Activated CD4-positive, CD25-positive, alpha-beta regulatory T cell treated with anti-CD3 and anti-CD28 coated beads, Interleukin-2, amount 50 U/mL, for 24 hours (primary cell): ENCODE data around the gene DGCR8.

Experiments used
- ATAC-seq, 2 donors: fragments of 150-1000 bp; cut with Tn5 transposase; one replicate each; pipeline ENCODE4 v1.10.0; 2021; ENCODE audit warnings: mild to moderate bottlenecking in 1 of 2, moderate library complexity in 1 of 2

Gene DGCR8

DNA sequence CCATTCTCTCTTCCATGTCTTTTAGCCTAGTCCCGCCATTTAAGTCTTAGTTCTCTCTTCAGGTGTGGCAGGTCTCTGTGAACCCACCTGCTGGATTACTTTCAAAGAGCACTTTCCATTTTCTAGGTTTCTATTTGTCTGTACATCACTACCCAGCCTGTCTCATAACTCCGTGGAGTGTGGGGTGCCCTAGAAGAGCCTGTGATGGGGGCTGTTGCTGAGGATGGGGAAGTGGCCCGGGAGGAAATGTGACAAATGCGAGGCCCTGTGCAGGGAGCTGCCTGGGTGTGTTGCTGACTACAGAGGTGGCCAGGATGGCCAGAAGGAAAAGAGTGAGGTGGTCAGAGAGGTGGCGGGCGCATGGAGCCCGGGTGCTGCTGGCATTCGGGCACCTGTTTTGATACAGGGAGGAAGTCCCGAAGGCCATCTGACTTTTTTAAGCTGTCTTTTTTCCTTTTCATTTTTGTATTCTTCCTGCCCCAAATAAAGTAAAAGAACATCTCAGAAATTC, 10.7 kb downstream of the DGCR8 start:
- peak; percentile 39 to 54 for ATAC-seq

DNA sequence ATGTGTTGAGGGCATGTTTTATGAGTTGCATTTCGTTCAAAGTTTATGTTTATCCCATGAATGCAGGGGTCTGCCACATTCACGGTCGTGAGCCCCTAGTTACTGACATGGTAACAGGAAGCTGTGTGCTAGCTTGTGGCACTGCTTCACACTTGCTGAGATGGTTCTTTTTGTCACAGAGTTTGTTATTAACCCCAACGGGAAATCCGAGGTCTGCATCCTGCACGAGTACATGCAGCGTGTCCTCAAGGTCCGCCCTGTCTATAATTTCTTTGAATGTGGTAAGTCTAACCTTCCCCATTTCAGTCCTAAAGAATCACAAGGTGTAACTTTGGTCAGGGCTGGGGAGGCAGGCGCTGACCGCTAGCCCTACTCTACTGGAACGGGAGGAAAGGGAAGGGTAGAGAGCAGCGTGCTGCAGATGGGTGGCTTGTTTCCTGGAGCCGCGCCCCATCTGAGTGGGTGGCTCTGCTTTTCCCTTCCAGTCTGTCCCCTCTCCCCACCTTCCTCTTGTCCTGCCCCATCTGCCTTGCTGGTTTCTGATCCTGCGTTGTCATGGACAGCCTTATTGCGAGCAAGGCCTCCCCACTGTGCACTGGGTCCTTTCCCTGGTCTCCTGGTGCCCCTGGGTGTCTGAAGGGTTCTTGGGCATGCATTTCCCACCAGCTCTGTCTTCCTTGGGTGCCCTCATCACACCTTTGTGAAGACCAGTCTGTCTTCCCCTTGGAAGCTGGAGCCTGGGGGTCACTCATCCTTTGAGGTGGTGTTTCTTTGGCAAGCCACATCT, 11.8 kb downstream of the DGCR8 start:
- no peak for ATAC-seq

DNA sequence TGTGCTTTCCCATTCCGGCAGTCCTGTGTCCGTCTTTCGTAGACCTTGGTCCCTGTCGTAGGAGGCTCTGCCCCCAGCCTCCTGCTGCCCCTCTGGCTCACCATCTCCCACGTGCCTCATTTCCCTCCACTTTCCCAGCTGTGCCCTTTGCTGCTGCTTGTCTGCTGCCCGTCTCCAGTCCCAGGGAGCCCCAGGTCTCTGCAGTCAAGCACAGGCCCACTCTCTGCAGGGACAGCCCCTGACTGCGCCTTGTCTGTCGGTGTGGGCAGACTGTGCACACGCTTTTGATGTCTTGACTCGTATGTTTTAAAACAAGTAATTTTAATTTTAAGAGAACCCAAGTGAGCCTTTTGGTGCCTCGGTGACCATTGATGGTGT, 12.4 kb downstream of the DGCR8 start:
- ATAC-seq: peak in 1 of 2 donors; percentile 34

DNA sequence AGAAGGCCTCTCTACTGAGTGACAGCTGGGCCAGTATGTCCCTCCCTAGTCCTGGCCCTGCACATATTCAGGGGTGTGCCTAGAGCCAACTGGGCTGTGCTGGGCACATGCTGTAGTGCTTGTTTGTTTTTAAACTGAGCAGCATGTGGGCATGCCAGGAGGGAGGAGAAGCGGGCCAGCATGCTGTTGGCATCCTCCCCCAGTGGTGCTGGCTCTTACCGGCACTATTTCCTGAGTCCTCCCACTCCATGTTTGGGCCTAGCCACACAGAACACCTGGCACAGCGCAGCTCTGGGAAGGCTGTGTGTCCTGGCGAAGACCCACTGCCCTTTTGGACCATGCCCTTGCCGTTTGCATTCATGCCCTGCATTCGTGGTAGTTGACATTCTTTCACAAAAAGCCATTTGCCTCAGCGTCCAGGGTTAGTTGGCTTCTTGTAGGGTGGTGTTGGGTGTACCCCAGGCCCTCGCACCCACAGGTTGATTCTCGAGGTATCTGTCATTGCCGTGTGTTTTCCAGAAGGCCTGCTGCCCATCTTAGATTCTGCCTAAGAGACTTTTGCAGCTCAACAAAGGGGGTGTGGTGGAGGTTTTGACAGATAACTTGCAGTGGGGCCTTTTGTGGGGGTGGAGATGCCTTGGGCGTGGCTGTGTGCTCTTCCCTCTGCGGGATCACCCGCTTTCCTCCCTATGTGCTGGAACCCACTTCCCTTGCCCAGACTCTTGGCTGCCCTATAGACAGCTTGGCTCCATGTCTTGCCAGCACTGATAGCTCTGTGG, 13.6 kb downstream of the DGCR8 start:
- no peak for ATAC-seq

DNA sequence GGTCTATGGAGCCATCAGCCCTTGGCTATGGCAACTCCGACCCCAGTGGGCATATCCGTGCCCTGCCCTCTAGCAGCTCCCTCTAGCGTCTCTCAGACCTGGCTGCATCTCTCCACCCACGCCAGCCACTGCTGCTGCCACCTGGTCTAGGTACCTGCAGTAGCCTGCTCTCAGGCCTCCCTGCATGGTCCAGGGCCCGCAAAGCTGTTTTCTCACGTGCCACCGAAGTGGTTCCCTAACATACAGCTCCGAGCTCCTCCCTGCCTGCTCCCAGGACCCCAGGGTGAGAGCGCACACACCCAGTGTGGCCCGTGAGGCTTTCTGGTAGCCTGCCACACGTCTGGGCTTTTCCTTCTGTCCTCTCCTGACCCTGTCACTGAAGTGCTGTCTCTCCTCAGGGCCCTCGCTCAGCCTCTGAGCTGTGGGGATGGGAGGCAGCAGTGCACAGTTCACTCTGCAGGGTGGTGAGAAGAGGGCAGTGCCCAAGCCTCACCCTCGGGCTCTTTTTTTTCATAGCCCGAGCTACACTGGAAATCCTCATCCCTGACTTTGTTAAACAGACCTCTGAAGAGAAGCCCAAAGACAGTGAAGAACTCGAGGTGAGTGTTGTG, 14.3 kb downstream of the DGCR8 start:
- no peak for ATAC-seq

DNA sequence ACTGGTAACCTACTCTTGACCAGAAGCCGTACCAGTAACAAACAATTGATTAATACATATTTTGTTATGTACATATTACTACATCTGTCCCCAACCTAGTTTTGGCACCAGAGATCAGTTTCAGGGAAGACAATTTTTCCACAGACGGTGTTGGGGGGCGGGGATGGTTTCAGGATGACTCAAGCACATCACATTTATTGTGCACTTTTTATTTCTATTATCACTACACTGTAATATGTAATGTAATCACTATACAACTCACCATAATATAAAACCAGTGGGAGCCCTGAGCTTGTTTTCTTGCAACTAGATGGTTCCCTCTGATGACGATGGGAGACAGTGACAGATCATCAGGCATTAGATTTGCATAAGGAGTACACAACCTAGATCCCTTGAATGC, 15.5 kb downstream of the DGCR8 start:
- peak; percentile 60 to 70 for ATAC-seq

DNA sequence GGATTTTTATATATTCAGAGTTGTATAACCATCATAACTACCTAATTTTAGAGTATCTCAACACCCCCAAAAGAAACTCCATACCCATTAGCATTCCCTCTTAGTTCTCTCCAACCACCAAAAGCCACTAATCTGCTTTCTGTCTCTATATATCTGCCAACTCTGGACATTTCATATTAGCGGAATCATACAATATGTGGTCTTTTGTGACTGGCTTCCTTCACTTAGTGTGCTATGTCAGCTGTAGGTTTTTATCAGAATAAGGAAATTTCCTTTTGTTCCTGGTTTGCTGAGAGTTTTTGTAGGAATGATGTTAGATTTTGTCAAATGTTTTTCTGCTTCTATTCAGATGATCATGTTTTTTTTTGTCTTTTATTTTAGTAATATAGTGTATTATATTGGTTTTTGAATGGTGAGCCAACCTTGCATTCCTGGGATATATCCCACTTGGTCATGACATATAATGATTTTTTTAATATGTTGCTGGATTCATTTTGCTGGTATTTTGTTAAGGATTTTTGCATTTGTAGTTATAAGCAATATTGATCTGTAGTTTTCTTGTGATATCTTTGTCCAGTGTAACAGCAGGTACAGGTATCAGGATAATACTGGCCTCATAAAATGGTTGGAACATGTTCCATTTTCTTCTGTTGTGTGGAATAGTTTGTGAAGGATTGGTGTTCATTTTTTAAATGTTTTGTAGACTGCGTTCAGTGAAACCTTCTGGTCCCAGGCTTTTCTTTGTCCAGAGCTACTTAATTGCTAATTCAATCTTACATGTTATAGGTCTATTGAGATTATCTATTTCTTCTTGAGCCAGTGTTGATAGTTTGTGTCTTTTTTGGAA, 16.8 kb downstream of the DGCR8 start:
- no peak for ATAC-seq

DNA sequence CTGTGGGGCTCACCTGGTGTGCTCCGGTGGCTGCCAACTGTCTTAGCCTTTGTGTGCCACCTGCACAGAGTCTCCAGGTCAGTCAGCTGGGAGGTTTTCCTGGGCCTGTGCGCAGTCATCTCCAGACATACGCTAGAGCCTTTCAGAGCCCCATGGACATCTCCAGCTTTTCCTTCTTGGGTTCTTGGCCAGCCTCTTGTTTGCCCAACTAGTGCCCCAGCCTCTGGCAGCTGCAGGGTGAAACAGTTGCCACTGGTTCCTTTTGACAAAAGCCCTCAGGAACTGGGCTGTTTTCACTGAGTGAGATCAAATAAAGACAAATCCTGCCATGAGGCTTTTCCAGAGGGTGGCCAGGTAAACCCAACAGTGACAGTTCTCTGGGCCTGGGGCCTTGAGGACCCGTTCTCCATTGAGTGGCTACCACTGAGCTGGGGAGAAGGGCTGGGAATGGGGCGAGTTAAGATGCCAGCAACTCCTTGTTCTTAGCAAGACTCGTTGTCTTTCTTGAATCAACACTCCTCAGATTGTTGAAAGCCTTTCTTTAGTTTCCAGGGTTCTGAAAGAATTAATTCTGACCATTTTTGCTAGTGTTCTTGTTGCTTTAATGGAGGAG, 19.2 kb downstream of the DGCR8 start:
- no peak for ATAC-seq

DNA sequence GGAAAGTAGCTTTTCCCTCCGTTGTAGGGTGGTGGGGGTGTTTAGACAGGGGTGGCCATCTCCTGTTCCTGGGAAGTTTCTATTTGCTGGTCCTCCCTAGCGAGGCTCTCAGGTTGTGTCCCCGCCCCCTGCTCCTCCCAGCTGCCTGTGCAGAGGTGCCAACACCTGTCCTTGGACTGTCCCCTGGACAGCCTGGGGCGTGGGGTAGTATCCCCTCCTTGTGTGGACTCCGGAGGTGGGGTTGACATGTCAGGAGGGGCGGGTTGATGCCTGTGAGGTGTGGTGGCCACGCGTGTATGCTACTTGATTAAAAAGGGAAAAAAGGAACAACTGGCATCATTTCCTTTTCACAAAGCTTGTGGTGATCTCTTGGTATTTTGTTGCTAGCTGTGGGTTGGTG, 21.6 kb downstream of the DGCR8 start:
- no peak for ATAC-seq

DNA sequence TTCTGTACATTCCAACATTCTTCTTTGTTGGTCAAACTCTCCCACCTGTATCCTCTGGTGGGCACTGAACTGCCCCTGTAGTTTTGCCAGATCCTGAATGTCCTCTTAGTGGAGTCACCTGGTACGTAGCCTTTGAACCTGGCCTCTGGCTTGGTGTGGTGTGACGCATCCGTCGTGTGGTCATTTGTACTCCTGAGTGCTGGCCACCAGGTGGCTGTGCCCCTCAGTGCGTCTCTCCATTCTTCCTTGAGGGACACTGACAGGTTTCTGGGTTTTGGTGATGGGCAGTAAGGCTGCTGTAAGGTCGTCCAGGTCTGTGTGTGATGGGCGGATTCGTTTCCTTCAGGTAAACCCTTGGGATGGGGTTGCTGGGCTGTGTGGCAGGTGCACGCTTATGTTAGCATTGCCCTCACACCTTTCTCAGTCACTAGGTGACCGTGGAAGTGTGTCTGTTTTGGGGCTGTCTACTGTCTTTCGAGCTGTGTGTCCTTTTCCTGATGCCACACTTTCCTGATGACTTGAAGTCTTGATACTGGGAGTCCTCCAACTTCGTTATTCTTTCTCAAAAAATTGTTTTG, 22.3 kb downstream of the DGCR8 start:
- no peak for ATAC-seq

DNA sequence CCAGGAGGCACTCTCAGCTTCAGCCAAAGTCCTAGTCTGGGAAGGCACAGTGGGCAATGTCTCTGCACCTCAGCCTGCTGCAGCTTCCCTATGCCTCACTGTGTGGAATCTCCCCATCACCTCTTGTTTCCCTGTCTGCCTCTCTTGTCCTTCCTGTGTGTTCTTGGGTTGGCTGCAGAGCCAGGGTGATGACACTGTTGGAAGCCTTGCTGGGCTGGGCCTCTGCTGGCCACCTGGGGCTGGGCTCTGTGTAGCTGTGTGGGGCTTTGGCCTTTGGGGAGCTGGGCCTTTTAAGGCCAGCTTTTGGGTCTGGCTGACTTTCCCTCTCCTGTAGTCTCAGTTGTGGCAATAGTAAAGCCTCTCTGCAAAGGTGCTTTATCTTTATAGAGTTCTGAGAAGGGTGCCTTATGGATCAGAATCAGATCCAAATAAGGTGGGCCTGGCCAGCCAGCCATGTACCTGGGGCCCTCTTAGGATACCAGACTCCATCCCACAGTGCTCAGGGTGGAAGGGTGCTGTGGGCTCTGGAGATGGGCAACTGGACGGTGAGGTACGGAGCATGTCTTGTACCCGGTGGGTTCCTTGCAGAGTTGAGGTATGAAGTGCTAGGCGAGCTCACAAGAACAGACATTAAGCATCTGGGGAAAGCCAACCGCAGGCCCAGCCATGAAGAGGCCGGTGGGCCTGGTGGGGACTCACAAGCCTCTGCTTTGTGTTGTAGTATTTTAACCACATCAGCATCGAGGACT, 25.6 kb downstream of the DGCR8 start:
- no peak for ATAC-seq

DNA sequence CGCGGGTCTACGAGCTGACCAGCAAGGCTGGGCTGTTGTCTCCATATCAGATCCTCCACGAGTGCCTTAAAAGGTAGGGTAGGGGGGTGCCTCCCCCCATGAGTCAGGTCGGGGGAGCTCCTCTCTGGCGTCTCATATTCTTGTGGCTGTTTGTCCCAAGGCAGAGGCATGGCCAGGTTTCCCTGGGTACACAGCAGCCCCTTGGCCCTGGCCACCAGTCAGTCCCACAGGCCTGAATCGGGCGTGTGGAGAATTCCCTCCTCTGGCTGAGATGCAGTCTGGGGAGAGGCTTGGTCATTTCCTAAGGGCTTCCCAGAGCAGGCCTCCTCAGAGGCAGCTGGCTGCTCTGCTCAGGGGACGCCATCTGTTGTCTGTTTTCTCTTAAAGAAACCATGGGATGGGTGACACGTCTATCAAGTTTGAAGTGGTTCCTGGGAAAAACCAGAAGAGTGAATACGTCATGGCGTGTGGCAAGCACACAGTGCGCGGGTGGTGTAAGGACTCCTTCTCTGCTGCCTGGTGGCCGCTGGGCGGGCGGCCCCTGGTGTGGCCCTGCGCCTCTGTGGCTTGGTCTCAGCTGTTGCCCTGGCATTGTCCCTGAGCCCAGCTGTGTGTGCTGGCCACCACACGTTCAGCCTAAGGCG, 26.3 kb downstream of the DGCR8 start:
- ATAC-seq: no peak

DNA sequence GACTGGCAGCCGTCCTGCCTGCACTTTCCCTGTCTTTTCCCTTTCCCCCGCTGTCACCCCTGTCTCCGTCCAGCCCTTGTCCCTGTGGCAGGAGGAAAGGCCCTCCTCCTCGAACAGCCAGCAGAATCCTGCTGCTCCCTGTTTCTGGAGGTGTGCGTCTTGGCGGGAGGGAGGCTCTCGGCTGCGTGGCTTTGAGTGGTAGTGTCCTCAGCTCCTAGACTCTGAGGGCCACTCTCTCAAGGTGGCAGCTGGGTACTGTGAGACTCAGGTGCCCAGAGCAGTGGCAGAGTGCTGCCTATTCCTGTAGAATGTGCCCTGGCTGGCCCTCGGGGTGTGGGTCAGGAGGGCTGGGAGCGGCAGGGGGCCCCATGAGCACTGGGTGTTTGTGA, 26.8 kb downstream of the DGCR8 start:
- ATAC-seq: no peak

DNA sequence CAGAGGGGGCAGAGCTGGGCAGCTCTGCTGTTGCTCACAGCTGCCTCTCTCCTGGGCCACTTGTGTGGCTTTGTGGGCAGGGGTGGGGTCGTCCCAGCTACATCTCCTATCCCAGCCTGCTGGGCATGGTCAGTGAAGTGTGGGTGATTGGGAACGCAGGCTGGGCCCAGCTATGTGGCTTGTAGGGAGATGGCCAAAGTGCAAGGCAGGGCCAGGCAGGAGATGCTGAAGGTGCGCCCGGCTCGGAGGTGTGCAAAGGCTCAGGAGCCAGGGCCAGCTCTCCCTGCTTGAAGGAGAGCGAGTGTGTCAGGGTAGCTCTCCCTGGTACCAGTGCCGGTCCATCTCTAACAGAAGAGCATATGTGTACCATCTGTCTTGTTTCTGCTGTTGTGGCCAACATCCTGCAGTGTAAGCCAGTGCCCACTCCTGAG, 27.4 kb downstream of the DGCR8 start:
- no peak for ATAC-seq

DNA sequence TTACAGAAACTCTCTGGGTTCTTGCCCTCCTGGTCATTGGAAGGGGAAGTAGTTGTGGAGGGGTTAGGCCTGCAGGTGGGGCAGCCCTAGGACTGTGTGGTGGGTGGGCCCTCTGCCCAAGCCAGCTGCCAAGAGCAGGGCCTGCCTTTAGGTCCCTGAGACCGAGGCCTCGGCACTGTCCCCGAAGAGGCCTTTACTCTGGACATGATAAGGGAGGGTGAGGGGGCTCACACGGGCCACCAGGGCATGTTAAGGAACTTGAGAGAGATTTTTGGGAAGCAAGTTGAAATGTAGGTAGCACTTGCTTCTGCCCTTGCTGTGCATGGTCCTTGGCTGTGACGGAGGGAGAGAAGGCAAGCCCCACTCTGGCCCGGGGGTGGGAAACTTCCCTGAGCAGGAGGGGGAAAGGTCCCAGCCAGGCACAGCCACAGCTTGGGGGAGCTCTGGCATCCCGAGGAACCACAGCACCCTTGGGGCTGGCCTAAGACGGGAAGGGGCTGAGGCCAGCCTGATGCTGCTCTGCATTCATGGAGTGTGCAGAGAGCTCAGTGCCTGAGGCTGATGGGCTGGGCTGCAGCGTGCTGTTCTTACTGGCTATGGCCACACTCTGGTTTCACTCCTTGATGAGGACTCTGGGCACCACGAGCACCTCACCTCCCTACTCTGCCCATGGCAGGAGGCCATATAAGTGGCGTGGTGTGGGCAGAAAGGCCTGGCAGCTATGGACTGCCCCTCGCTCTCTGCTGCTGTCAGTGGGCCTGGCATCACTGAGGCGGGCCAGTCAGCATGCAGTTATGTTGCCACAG, 28.1 kb downstream of the DGCR8 start:
- ATAC-seq: no peak

DNA sequence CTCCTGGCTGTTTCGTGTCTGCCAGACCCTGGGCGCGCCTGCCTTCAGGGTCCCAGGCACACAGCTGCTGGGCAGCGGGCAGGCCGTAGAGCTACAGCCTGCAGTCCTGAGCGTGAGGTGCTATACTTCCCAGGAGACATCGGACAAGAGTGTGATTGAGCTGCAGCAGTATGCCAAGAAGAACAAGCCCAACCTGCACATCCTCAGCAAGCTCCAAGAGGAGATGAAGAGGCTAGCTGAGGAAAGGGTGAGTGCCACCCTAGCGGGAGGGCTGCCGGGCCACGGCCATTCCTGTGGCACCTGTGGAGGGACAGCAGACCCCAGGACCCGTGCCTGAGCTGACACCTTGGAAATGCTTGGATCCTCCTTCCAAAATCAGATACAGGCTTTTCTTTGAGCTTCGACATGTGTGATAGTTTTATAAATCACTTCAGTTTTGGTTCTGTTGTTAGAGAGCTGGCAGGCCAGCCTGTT, 28.8 kb downstream of the DGCR8 start:
- no peak for ATAC-seq

DNA sequence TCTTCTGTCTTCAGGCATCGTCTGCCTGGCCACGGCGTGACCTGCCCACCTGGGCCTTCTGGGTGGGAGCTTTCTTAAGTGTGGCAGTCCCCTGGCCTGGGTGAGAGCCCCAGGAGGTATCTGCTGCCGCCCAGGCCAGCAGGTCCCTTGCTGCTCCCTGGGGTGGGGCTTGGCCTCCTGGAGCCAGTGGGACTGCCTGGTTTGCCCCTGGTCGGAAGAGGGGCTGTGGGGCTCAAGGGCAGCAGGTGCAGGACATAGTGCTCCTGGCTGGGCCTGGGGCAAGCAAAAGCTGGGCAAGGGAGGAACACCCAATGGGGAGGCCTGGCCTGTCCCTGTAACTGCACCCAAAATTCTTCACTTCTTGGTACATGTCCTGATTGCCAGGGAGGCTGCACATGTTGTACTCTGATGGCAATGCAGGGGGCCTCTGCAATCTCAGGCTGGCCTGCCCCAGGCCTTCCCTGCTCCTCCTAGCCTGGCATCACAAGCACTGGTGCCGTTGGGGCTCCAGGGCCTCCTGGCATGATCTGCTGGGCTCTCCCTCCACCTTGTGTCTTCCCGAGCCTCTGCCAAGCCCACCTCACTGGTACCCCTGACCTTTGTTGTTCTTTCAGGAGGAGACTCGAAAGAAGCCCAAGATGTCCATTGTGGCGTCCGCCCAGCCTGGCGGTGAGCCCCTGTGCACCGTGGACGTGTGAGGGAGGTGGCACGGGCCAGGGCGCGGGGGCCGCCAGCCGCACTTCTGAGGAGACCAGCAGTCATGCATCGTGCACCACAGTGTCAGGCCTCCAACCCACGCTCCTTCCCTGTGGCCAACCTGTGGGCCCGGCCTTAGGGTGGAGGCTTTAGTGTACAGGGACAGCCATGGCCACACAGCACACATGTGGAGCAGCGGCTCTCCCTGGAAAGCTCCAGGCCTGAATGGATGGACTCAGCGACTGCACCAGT, 29.6 kb downstream of the DGCR8 start:
- no peak for ATAC-seq

DNA sequence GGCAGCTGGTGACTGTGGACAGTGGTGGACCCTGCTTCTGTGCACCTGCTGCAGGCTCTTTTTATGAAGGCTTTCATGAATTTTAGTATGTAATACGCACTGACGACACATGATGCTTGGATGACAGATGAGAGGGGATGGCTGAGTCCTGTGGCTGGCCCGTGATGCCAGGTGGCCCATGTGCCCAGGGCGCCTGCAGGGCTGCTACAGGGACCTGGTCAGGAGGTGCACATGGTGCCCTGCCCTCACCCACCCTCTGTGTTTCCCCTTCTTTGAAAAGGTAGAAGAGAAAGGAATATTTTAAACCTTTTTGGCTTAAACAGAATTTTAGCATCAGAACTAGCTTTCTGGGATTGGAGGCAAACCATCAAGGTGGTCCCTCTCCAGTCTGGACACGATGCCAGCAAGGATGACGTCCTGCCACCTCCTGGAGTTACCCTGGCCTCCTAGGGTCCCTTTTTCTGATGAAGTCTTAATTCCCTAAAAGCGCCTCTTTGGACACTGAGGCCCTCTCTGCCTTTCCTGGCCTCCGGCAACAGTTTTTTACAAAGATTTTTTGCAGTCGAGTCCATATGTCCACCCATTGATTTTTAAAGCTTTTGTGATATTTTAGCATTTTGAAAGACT, 30.4 kb downstream of the DGCR8 start:
- ATAC-seq: no peak
